Lower leg skin (tissue), 4 donors: Measurements from ENCODE around the gene SENP8. TPM values are rescaled to one million over a fixed set of nuclear protein-coding genes. Genes with fewer than 3 reads are reported as not detected.
A peak's percentile ranks its signal among the peaks of the same experiment; 100 is the strongest.
"Not testable (repeated sequence)": the region's sequence is repeated elsewhere in the genome, so short reads cannot be mapped to it uniquely, and the experiment has no call there.

ENCODE experiments used
- DNase-seq, 2 donors: peaks; one replicate each; pipeline ENCODE4 v3.0.0-alpha.2; 2019; ENCODE audit warnings: low spot score in 2 of 2
- H3K4me3 ChIP-seq: fragments of 200-600 bp; sonication (generic); 2 replicates; pipeline ENCODE4 v1.5.1; 2017; ENCODE audit warnings: mild to moderate bottlenecking, low read depth; ENCODE audit not compliant: poor library complexity, severe bottlenecking
- CTCF ChIP-seq, 3 donors: fragments of 450-650 bp; IDR thresholded peaks; one replicate each; pipeline ENCODE4 v1.5.1; 2016; ENCODE audit warnings: antibody characterized with exemption in 3 of 3, mild to moderate bottlenecking in 3 of 3, moderate library complexity in 2 of 3
- POLR2A ChIP-seq, 2 donors: fragments of 450-650 bp; IDR thresholded peaks; one replicate each; pipeline ENCODE4 v1.6.1; 2016 to 2017; ENCODE audit warnings: antibody characterized with exemption in 2 of 2, mild to moderate bottlenecking in 1 of 2, moderate library complexity in 1 of 2
- WGBS, 2 donors: methylation state at CpG; one replicate each; pipeline ENCODE4 v1.1.5; 2018; 5-methylcytosine and 5-hydroxymethylcytosine counted together
- intact Hi-C: fragments of 100-400 bp; cut with DNase I; formaldehyde crosslinking; loops from one replicate; pipeline ENCODE4 v1.15.0; 2023; ENCODE audit warnings: low total_unique reads
- total RNA-seq, 4 donors: library from RNA; depleted of rRNA; stranded (reverse); fragments of >200 nt; gene quantifications; one replicate each; pipeline ENCODE4 v1.1.0, GENCODE V29; 2016

Gene SENP8
- total RNA-seq, 4 donors from 2014 or later: 0.30 to 2.2 (median 0.91) TPM

DNA sequence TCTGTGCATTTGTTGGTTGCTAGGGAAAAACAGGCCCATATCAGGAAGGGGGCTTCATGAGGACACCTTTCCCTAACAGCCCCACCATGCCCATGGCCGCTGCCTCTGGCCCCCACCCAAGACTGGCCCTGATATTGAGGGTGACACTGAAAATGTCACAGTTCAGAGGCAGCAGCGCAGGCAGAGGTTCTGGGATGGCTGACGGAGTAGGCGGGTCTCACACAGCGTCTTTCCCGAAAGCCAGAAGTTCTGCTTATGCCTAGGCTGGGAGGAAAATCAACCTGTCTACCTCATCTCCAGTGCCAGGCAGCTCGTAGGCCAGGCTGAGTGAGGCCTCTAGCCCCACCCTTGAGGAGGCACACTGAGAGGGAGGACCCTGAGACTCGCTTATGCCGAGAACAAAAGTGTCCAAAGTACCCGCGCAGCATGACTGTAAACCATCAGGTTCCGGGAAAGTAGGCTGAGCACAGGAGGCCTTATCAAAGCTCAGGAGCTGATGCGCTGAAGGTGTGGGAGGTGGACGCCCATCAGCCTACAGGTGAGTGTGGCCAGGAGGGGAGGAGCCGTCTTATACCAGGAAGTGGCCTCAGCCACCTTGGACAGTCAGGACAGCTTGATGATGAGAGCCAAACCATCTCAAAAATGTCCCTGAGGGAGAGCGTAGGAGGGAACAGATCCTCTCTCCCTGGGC lies 51.9 kb downstream of the SENP8 start:
- intact Hi-C loops: no loop called here
- WGBS, 2 donors: 87 to 92% methylated on average over 13 to 16 of the region's 16 CpGs
- peak in 1 of 2 donors; percentile 78 for DNase-seq
- no peak for TF ChIP-seq POLR2A (IDR thresholded peaks at IDR 0.05)
- no peak for TF ChIP-seq CTCF (IDR thresholded peaks at IDR 0.05)
- H3K4me3 ChIP-seq: no peak overlapping the region

- H3K4me3 ChIP-seq: no peak overlapping the region
- WGBS, 2 donors: 93 to 95% methylated on average over 7 of the region's 7 CpGs
- TF ChIP-seq CTCF (IDR thresholded peaks at IDR 0.05): no peak
- no peak for TF ChIP-seq POLR2A (IDR thresholded peaks at IDR 0.05)
- DNase-seq: peak in 1 of 2 donors; percentile 78
- intact Hi-C loops: no loop called here
Observed at GRCh38 chr15:72170691-72171090, 52.5 kb downstream of the SENP8 start.

DNA sequence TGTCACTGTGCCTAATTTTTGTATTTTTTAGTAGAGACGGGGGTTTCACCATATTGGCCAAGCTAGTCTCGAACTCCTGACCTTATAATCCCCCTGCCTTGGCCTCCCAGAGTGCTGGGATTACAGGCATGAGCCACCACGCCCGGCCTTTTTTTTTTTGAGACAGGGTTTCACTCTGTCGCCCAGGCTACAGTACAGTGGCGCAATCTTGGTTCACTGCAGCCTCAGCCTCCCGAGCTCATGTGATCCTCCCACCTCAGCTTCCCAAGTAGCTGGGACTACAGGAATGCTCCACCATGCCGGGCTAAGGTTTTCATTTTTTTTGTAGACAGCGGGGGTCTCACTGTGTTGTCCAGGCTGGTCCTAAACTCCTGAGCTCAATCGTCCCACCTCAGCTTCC lies 53.8 kb downstream of the SENP8 start:
- intact Hi-C loops: not testable (repeated sequence)
- WGBS, 2 donors: 87 to 91% methylated on average over 10 of the region's 10 CpGs
- DNase-seq: peak in 1 of 2 donors; percentile 36

GRCh38 chr15:72172796-72173195 lies 54.6 kb downstream of the SENP8 start:
- TF ChIP-seq CTCF (IDR thresholded peaks at IDR 0.05): no peak
- no peak for TF ChIP-seq POLR2A (IDR thresholded peaks at IDR 0.05)
- 80 to 89% methylated on average over 5 of the region's 5 CpGs for WGBS, 2 donors
- intact Hi-C loops: no loop called here
- no peak overlapping the region for H3K4me3 ChIP-seq
- DNase-seq: peak in 1 of 2 donors; percentile 66

More for the DNA sequence above, 53.8 kb downstream of the SENP8 start:
- H3K4me3 ChIP-seq: not testable (repeated sequence)

DNA sequence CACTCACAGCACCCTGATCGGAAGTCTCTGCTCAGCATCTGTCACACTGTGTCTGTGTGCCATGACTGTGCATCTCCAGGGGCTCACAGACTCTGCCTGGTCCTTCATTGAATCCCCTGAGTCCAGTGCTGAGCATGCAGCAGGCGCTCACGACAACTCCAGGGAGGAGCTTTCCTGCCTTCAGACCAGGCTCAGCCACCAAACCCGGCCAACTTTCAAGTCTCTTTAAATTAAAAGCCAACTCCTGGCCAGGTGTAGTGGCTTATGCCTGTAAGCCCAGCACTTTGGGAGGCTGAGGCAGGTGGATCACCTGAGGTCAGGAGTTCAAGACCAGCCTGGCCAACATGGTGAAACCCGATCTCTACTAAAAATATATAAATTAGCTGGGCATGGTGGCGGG lies 55.2 kb downstream of the SENP8 start:
- WGBS, 2 donors: 91 to 92% methylated on average over 6 of the region's 6 CpGs
- intact Hi-C loops: no loop called here
- DNase-seq: peak in 1 of 2 donors; percentile 49
- no peak overlapping the region for H3K4me3 ChIP-seq
- TF ChIP-seq POLR2A (IDR thresholded peaks at IDR 0.05) (no peak), CTCF (IDR thresholded peaks at IDR 0.05) (no peak)

- DNase-seq: peak in 1 of 2 donors; percentile 58
- 91 to 96% methylated on average over 12 of the region's 12 CpGs for WGBS, 2 donors
- intact Hi-C loops: no loop called here
- TF ChIP-seq POLR2A (IDR thresholded peaks at IDR 0.05): no peak
- TF ChIP-seq CTCF (IDR thresholded peaks at IDR 0.05): no peak
- no peak overlapping the region for H3K4me3 ChIP-seq
Observed at GRCh38 chr15:72173864-72174550, 55.8 kb downstream of the SENP8 start.
